OCI-LY3 (cell line): ENCODE data around the gene OLIG3.

Experiments
- CTCF ChIP-seq: fragments of 200-600, 300-600 bp; sonication (generic); IDR thresholded peaks from 2 replicates; pipeline ENCODE4 v1.5.1; 2014; ENCODE audit warnings: antibody characterized with exemption, low read length, low read depth
- EZH2phosphoT487 ChIP-seq: fragments of 200-600 bp; shearing (Covaris generic); IDR thresholded peaks from 2 replicates; pipeline ENCODE4 v1.6.1; 2018; ENCODE audit warnings: antibody characterized with exemption, mixed run types, low read depth

GRCh38 chr6:137496909-137497720 lies 2.9 kb upstream of the OLIG3 start:
- TF ChIP-seq CTCF, result no peak
- TF ChIP-seq EZH2phosphoT487, result no peak
